Skeletal muscle cell (primary cell): ENCODE measurements around the gene KLK5.
"Not testable (repeated sequence)": the region's sequence is repeated elsewhere in the genome, so short reads cannot be mapped to it uniquely, and the experiment has no call there.

Source experiments
- DNase-seq: peaks from one replicate; pipeline ENCODE4 v3.0.0-alpha.2; 2010; ENCODE audit warnings: low read depth
- H3K4me3 ChIP-seq: 2 replicates; pipeline ENCODE4 v1.5.1; 2011; ENCODE audit warnings: low read depth, mild to moderate bottlenecking, control low read depth, low read length, moderate library complexity

The KLK5 gene, protein sequence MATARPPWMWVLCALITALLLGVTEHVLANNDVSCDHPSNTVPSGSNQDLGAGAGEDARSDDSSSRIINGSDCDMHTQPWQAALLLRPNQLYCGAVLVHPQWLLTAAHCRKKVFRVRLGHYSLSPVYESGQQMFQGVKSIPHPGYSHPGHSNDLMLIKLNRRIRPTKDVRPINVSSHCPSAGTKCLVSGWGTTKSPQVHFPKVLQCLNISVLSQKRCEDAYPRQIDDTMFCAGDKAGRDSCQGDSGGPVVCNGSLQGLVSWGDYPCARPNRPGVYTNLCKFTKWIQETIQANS

DNA sequence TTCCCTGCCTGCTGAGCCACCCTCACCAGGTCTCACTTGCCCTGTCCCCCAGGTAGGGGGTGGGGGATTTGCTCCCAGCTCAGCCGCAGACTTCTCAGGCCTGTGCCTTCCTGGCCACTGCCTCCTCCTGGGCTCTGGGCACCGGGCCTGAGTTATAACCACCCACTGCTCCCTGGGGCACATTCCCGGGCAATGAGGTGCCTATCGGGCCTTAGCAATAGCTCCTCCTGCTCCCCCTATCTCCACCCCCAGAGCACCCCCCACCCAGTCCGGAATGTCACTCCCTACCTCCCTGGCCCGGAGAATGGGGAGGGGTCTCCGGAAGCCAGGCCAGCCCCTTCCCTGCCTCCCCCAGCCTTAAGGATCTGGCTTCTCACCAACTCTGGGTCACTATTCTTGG is at the start of gene KLK5:
Gene KLK5 (minus strand): TSS at position 129 of the 400 bp plus-strand sequence. CDS start 381 bp downstream, outside the sequence.
- no peak within 1 kb of the TSS for H3K4me3 ChIP-seq
- no peak for DNase-seq

- no peak overlapping the region for H3K4me3 ChIP-seq
- DNase-seq, result no peak
Observed at GRCh38 chr19:51002089-51002532, 49.3 kb upstream of the KLK5 start.

- no peak within 1 kb of the TSS for H3K4me3 ChIP-seq
- no peak for DNase-seq
Observed at GRCh38 chr19:51001515-51001914, 48.7 kb upstream of the KLK5 start, which contains the start of gene KLK8. Gene KLK8, minus strand, starts transcription at chr19:51001604. Its CDS starts 437 bp downstream, at chr19:51001167.

DNA sequence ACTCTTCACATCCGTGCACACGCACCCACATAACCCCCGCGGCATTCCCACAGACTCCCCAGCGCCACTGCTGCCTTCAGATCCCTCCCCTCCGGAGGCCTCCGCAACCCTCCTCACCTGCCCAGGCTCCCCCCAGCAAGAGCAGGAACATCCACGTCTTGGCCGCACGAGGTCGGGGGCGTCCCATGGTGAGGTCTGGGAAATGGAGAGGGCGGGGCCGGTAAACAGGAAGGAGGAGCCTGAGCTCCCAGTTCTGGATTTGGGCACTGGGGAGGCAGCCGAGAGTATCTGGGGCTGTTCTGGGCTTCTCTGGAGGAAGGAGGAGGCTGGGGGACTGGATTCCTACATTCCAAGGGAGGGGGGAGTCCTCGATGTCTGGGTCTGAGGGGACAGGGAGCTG is 48.1 kb upstream of the KLK5 start:
- no peak overlapping the region for H3K4me3 ChIP-seq
- DNase-seq, result no peak

GRCh38 chr19:51000426-51000825 is 47.6 kb upstream of the KLK5 start:
- no peak for DNase-seq
- no peak overlapping the region for H3K4me3 ChIP-seq

GRCh38 chr19:50998686-50999085 is 45.8 kb upstream of the KLK5 start:
- H3K4me3 ChIP-seq, result no peak overlapping the region
- DNase-seq, result no peak

- DNase-seq, result no peak
- no peak overlapping the region for H3K4me3 ChIP-seq
Observed at GRCh38 chr19:50998061-50998460, 45.2 kb upstream of the KLK5 start.

GRCh38 chr19:50994129-50994528 is 41.3 kb upstream of the KLK5 start:
- no peak overlapping the region for H3K4me3 ChIP-seq
- no peak for DNase-seq

- DNase-seq, result no peak
Observed at GRCh38 chr19:50992666-50993035, 39.8 kb upstream of the KLK5 start.

DNA sequence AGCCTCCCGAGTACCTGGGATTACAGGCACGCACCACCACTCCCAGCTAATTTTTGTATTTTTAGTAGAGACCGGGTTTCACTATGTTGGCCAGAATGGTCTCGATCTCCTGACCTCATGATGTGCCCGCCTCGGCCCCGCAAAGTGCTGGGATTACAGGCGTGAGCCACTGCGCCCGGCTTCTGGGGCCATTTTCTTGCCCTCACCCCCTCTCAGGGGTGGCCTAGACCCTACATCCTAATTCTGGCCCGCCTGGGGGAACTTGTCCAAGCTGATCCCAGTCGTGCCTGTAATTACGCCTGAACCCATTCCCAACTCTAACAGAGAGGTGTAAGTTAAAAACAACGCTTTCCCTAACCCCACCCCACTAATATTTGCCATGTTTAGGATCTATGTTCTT is 31.6 kb upstream of the KLK5 start:
- not testable (repeated sequence) for H3K4me3 ChIP-seq, DNase-seq

More at GRCh38 chr19:50992666-50993035, 39.8 kb upstream of the KLK5 start:
- no peak overlapping the region for H3K4me3 ChIP-seq

DNA sequence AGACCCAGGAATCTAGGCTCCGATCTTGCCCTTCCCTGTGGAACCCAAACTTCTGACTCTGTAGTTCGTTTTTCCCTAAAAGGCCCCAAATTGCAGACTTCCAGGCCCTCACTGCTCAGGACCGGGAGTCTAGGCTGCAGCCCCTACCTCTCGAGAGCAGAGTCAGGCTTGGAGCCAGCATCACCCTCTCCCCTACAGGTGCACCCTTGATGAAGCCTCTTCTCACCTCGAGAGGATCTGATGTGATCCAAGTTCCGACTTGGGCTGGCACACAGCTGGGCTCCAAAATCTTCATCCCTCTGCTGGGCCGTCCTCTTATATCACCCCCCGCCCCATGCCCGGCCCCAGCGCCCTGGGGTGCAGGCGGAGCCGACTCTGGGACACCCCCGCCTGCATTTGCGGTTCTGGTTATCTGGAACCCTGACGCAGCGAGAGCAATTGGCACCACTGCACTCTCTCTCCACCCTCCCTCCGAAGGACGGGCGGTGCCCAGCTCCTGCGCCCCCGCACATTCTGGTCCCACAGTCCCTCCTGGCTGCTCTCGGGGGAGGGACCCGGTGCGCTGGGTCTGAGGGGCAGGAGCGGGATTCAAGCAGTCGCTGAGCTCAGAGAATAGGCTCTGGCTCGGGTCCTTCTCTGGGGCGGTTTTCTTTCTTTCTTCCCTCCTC is 30.9 kb upstream of the KLK5 start, which contains the start of gene KLK7:
Gene KLK7 (minus strand): TSS at position 293 of the 668 bp plus-strand sequence. CDS start 1,518 bp downstream, outside the sequence.
- DNase-seq, result no peak
- H3K4me3 ChIP-seq, result no peak within 1 kb of the TSS

- no peak for DNase-seq
- no peak overlapping the region for H3K4me3 ChIP-seq
Observed at GRCh38 chr19:50982186-50982585, 29.3 kb upstream of the KLK5 start.

DNA sequence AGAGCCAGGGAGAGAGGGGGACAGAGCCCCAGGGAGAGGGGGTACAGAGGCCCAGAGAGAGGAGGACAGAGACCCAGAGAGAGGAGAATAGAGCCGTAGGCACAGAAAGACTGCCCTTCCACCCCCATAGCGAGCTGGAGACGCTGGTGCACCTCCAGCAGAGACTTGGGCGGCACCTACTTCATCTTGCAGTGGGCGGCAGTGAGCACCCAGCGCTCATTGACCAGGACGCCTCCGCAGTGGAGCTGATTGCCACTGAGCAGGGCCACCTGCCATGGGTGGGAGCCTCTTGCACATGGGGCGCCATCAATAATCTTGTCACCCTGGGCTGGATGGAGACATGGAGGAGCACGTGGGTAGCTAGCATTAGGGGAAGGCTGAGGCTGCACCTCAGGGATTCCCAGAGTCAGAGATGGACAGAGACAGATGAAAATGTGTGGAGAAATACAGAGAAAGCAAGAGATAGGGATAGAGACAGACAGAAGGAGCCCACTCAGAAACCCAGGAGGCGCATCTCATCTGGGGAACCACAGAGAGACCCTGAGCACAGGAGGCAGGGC is 28.8 kb upstream of the KLK5 start:
- DNase-seq, result no peak
- no peak overlapping the region for H3K4me3 ChIP-seq

DNA sequence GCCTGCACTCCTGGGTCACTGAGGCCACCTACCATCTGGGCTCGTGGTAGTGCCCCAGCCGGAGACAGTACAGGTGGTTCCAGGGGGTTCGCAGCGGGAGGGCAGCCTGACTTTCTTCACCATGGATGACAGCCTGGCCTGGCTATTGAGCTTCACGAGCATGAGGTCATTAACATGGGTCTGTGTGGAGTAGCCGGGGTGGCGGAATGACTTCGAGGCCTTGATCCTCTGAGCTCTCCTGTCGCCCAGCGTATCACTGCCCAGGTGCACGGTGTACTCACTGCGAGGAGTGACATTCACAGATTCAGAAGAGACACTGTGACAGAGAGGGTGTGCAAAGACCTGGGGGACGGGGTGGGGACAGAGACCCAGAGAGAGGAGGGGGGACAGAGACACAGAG is 27.4 kb upstream of the KLK5 start:
- no peak overlapping the region for H3K4me3 ChIP-seq
- DNase-seq, result no peak

DNA sequence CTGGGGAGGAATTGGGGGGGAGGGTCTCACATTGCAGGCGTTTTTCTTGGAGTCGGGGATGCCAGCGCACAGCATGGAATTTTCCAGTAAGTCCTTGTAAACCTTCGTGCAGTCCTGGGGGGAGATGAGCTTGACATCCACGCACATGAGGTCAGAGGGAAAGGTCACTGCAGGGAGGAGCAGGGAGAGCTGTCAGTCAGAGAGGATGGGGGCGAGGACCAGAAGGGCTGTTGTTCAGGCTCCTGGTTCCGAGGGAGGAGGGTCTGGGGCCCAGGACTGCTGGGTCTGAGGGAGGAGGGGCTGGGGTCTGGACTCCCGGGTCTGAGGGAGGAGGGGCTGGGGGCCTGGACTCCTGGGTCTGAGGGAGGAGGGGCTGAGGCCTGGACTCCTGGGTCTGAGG is 26.9 kb upstream of the KLK5 start:
- no peak overlapping the region for H3K4me3 ChIP-seq
- no peak for DNase-seq

DNA sequence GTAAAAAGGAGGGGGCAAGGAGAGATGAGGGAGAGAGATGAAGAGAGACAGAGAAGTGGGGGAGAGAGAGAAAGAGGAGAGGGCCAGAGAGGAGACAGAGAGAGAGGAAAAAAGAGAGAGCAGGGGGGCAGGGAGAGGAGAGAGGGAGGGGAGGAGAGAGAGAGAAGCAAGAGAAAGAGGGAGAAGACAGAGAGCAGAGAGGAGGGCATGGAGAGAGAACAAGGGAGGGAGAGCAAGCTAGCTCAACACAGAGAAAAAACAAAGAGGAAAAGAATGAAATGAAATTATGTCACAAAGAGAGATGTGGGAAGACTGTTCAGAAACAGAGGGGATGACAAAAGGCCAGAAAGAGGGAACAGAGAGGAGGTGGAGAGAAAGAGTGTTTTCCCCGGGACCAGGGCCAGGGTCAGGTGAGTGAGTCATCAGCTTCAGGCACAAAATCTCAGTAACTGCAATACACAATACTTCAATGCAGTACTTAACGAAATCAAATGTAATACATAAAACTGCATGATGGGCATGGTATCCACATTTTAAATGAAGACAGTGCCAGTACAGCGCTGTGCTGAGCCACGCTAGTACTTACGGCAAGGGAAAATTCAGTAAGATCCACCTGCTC is 26.0 kb upstream of the KLK5 start:
- DNase-seq, result no peak
- H3K4me3 ChIP-seq, result no peak overlapping the region

DNA sequence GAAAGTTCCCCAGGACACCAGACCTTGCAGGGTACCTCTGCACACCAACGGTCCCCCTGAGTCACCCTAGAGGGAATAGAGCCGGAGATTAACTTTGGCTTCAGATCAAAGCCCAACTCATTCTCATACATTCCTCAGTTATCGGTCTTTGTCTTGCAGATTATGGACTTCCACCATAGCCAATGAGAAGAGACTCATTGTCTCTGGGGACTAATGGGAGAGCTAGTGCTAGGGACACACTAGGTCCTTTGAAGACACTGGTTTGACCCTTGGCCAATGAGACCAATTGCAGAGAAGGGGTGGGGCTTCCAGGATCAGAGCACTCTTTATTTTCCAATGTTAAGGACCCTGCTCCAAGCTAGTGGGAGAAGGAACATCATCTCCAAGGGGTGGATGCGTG is 24.8 kb upstream of the KLK5 start:
- H3K4me3 ChIP-seq, result no peak overlapping the region
- DNase-seq, result no peak

DNA sequence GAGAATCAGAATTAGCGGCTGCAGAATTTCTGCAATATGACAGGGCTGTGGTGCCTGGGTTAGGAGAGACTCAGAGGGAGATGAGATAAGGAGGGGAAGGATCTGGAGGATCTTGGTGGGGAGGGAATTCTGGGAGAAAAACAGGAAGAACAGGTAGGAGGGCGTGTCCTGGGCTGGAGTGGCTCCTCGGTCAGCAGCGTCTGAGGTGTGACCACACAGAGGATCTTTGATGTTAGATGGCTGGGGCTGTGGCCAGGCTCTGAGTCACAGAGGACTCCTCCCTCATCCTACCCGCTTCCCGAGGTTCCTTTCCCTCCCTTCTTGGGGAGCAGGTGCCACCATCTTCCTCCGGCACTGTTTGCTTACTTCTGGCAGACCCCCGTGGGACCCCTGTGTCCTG is 22.9 kb upstream of the KLK5 start:
- H3K4me3 ChIP-seq, result no peak overlapping the region
- DNase-seq, result no peak

- no peak for DNase-seq
- H3K4me3 ChIP-seq, result no peak overlapping the region
Observed at GRCh38 chr19:50974702-50975556, 22.1 kb upstream of the KLK5 start.
